ENCODE measurements around the gene SLC7A6. TPM values are rescaled to one million over a fixed set of nuclear protein-coding genes. Genes with fewer than 3 reads are reported as not detected.

Gene SLC7A6
- 10 to 100 TPM in 2 of 4 donors, 1 to 10 TPM in 2; 6.8 to 40.0 (median 19.6) TPM for total RNA-seq

DNA sequence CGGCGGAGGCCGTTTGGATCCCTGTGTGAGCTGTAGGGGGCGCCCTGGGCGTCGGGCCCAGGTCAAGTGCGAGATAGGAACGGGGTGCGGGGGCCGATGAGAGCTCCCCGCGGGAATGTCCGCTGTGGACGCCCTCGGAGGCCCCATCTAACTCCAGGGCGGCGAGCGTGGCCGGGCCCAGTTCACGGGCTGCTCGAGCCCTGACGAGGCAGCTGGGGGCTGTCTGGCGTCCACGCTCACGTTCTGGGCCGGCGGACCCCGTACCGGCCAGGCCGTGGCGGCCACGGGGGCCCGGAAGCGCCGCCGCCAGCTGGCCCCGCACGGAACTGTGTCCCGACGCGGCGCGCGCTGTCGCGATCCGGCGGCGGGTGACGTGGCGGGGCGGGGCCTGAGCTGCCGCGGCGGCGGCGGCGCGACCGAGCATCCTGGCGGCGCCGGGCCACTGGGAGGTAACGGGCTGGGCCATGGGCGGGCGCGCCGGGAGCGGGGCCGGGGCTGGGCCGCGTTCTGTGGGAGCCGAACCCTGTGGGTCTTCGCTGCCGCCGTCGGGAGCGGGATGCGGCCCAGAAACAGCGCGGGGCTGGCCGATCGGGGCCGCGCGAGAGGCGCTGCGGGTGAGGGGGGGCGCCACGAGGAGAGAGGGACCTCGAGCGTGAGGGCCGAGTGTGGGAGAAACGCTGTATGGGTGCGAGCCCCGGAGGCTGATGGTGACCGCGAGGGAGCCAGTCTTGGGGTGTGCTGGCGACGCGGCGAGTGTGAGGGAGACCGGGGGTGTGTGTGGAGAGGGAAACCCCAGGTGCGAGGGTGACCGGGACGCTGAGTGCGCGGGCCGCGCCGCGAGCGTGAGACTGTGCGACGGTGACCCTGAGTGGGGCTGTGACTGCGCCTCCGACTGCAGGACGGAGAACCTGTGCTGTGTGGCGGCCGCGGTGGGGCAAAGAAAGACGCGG lies at the start of gene SLC7A6:
Gene SLC7A6, plus strand, starts transcription at position 399 of the 950 bp plus-strand sequence. CDS start 10,201 bp downstream, outside the sequence.
- peak; percentile 78 to 80 for TF ChIP-seq POLR2A (IDR thresholded peaks at IDR 0.05)
- TF ChIP-seq, protein P1, sequence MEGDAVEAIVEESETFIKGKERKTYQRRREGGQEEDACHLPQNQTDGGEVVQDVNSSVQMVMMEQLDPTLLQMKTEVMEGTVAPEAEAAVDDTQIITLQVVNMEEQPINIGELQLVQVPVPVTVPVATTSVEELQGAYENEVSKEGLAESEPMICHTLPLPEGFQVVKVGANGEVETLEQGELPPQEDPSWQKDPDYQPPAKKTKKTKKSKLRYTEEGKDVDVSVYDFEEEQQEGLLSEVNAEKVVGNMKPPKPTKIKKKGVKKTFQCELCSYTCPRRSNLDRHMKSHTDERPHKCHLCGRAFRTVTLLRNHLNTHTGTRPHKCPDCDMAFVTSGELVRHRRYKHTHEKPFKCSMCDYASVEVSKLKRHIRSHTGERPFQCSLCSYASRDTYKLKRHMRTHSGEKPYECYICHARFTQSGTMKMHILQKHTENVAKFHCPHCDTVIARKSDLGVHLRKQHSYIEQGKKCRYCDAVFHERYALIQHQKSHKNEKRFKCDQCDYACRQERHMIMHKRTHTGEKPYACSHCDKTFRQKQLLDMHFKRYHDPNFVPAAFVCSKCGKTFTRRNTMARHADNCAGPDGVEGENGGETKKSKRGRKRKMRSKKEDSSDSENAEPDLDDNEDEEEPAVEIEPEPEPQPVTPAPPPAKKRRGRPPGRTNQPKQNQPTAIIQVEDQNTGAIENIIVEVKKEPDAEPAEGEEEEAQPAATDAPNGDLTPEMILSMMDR (IDR thresholded peaks at IDR 0.05) = peak; percentile 44 to 72 (median 58)
- Histone ChIP-seq H3K9me3 (no peaks in the 10 kb centered on the region), H3K27me3 (no peaks in the 10 kb centered on the region), H3K27ac (peak within 1 kb of the TSS; percentile 89 to 94), H3K4me1 (no peaks in the 10 kb centered on the region), H3K4me3 (peak within 1 kb of the TSS; percentile 63 to 65), H3K36me3 (no peaks in the 10 kb centered on the region)
- peak; percentile 59 to 74 for DNase-seq
- intact Hi-C loops (cut with DNase I; ENCODE audit: low total_unique reads) = loop anchor here (5.0 kb wide), 2 partner anchors 48 to 63 kb away; partner anchors contain the start of genes PRMT7 and SLC7A6OS

DNA sequence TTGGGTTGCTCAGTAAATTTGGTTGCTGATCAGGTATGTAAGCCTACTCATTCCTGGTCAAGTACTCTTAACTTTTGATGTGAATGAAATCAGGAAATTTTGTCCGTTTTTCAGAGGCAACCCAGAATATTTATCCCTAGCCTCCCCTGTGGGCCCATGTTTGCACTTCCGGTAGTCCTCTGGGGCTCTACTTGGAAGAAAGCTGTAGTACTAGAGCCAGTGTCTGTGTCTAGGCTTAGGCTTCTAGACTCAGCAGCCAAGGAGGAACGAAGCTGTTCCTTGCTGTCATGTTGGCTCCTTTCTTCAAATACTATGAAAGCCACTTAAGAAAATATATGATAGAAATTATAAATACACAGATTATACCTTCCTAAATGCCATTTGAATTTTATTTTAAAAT lies 49.6 kb upstream of the SLC7A6 start:
- no peak for TF ChIP-seq POLR2A (IDR thresholded peaks at IDR 0.05)
- TF ChIP-seq, protein P1 (IDR thresholded peaks at IDR 0.05) = no peak
- intact Hi-C loops (cut with DNase I; ENCODE audit: low total_unique reads) = no loop called here
- H3K27ac ChIP-seq = no peak overlapping the region

DNA sequence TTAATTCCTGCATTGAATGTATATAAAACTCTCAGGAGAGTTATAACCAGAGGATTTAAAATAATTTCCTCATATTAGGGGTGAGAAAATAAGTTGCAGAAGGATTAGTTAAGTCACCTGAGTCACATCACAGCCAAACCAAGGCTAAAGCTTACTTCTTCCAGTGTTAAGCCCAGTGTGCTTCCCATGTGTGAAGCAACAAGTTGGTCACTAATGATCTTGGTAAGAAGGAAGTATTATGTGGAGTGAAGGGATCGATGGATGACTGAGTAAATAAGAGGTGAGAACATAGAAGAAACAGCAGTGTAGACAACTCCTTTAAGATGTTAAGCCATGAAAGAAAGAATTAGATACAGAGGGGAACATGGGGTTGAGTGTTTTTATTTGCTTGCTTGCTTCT lies 49.0 kb upstream of the SLC7A6 start:
- DNase-seq = no peak
- H3K4me3 ChIP-seq = no peak overlapping the region
- TF ChIP-seq, protein P1 (IDR thresholded peaks at IDR 0.05) = no peak
- TF ChIP-seq POLR2A (IDR thresholded peaks at IDR 0.05) = no peak
- intact Hi-C loops (cut with DNase I; ENCODE audit: low total_unique reads) = no loop called here
- no peaks in the 10 kb centered on the region for H3K9me3 ChIP-seq
- no peak overlapping the region for H3K27ac ChIP-seq
- H3K27me3 ChIP-seq = no peaks in the 10 kb centered on the region
- no peaks in the 10 kb centered on the region for H3K36me3 ChIP-seq
- no peaks in the 10 kb centered on the region for H3K4me1 ChIP-seq

More for the DNA sequence above, 49.6 kb upstream of the SLC7A6 start:
- DNase-seq = no peak
- no peaks in the 10 kb centered on the region for H3K27me3 ChIP-seq
- H3K4me3 ChIP-seq = no peak overlapping the region
- H3K36me3 ChIP-seq = no peaks in the 10 kb centered on the region
- no peaks in the 10 kb centered on the region for H3K9me3 ChIP-seq
- H3K4me1 ChIP-seq = no peaks in the 10 kb centered on the region

DNA sequence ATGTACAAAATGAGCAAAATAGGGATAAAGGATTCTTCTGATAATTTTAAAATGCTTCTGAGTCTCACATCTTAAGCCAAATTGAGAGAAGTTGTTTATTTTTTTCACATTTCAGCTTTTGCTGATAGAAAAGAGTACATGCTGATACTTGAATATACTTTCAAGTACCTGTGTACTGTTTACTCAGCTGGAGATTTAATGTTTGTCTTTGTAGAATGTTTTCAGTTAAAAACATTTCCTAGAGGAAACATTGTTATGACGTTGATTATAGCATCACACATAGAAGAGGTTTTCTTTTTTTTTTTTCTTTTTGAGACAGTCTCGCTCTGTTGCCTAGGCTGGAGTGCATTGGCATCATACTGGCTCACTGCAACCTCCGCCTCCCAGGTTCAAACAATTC lies 48.1 kb upstream of the SLC7A6 start:
- Histone ChIP-seq H3K9me3 (no peaks in the 10 kb centered on the region), H3K27ac (no peak overlapping the region), H3K4me1 (no peaks in the 10 kb centered on the region), H3K27me3 (no peaks in the 10 kb centered on the region), H3K4me3 (no peak overlapping the region), H3K36me3 (no peaks in the 10 kb centered on the region)
- DNase-seq = no peak
- intact Hi-C loops (cut with DNase I; ENCODE audit: low total_unique reads) = no loop called here
- TF ChIP-seq POLR2A (IDR thresholded peaks at IDR 0.05) = no peak
- TF ChIP-seq, protein P1 (IDR thresholded peaks at IDR 0.05) = no peak

DNA sequence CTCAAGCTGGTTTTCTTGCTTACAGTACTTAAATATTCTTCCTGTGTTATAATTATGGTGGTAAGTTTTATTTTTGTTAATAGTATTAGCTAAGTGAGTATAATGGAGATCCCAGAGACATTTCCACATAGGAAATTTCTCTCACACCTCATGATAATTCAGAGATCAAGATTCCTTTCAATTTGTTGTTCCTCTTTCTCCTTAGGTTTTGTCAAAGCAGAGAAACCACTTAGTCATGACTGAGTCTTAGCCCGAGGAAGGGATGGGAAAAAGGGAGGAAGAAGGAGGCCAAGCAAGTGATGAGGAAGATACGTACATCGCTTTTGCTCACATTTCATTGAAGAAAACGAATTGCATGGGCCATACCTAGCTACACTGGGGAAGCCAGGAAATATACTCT lies 46.8 kb upstream of the SLC7A6 start:
- Histone ChIP-seq H3K27ac (no peak overlapping the region), H3K27me3 (no peaks in the 10 kb centered on the region), H3K4me1 (no peaks in the 10 kb centered on the region), H3K9me3 (no peaks in the 10 kb centered on the region), H3K36me3 (no peaks in the 10 kb centered on the region), H3K4me3 (no peak overlapping the region)
- no peak for DNase-seq
- intact Hi-C loops (cut with DNase I; ENCODE audit: low total_unique reads) = no loop called here
- no peak for TF ChIP-seq POLR2A (IDR thresholded peaks at IDR 0.05)
- TF ChIP-seq, protein P1 (IDR thresholded peaks at IDR 0.05) = no peak

All from uterus (tissue), 4 donors.